ENCODE data around the gene MAGI1.
A peak's percentile ranks its signal among the peaks of the same experiment; 100 is the strongest.

- TF ChIP-seq CTCF (IDR thresholded peaks at IDR 0.05) (peak in 2 of 4 experiments; percentile 38 to 50), EP300 (IDR thresholded peaks at IDR 0.05) (no peak)
Observed at GRCh38 chr3:65751123-65751700, 287.5 kb downstream of the MAGI1 start.
